HG03064 (cell line): ENCODE results near the gene SLC12A8.
A peak's percentile ranks its signal among the peaks of the same experiment; 100 is the strongest.

Experiments
- ATAC-seq: cut with Tn5 transposase; IDR thresholded peaks from one replicate; pipeline ENCODE4 v1.9.1; 2021; ENCODE audit warnings: low read depth; ENCODE audit not compliant: unreplicated experiment

SLC12A8 gene

GRCh38 chr3:125118600-125118999 is 93.9 kb downstream of the SLC12A8 start:
- no peak for ATAC-seq

GRCh38 chr3:125117631-125118191 is 94.8 kb downstream of the SLC12A8 start:
- ATAC-seq, result no peak

DNA sequence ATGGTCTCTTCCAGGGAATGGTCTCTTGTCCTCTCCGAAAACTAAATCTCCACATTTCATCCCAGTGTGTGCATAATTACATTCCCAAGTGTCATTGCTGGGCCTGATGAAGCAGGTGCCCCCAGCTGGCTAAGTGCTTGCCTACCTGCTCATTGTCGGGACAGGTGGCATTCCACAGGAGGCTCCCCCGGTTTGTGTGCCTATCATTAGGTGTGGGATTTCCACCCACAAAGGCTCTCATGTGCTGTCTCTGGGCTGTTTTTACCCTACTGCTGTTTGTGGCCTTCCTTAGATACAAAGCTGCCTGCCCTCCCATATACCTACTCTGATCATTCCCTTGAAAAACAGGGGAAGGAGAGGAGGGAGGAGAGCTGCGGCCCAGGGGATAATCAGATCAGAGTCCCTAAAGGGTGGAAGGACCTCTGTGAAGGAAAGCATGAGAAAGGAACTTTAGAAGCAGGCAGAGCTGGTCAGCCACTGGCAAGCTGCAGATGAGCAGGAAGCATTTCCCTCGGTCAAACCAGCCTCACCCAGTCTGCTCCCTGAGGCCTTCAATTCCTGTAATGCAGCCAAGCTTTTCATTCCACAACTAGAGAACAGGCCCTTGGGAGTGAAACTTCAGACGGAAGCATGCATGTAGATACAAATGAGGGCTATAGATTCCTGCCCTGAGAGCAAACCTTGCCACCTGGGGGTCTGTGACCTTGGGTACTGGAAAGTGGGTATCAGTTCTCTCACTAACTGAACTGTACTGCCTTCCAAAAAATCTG is 96.1 kb downstream of the SLC12A8 start:
- no peak for ATAC-seq

- no peak for ATAC-seq
These were observed 96.9 kb downstream of the SLC12A8 start for GRCh38 chr3:125115640-125116039.

DNA sequence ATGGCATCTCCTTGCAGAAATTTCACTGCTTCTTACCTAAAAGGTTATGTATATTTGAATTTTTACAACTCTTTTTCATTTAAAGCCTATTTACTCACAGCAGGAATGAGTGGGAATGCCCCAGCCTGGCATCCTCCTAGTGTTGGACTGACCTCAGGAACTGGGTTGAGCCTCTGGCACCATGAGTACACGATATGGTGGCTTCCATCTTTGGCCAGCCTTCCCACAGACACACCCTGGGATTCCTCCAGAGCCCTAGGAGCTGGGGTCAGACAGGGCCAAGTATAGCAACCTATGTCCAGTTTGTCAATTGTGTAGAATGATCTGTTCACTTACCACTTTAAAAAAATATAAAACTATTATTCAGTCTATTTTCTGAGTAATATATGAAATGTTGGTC is 99.6 kb downstream of the SLC12A8 start:
- no peak for ATAC-seq

- ATAC-seq, result no peak
These were observed 101.6 kb downstream of the SLC12A8 start for GRCh38 chr3:125110876-125111480.

DNA sequence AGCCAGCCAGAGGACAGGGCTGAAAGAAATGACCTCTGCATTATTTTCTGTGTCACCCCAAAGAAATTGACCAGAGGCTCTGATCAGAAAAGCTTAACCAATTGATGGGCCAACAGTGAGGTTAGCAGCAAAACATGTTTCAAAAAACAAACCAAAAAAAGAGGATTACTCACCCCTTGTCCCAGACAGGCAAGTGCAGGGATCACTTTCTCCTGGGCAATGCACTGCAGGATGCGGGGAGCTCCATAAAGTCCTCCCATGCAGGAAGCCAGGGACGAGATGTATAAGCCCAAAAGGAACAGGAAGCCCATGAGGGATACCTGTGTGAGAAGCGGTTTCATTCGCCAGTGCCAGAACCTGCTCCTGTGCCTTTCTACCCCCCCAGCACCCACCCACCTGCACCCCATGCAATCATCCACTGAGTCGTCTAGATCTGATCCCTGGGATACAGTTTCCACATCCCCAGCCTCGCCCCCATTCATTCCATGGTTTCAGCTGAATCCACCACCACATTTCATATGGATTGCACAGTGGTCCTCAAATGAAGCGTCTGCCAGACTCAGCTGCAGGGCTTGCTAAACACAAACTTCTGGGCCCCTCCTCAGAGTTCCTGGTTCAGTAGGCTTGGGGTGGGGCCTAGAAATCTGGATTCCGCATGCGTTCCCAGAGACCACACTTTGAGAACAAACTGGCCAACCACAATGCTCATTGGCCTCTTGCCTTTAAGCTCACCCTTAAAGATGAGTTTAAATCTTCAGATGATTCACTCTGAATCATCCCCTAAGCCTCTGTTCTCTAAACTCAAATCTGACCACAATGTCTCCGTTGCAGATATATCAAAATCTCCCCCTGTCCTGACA is 102.3 kb downstream of the SLC12A8 start:
- ATAC-seq, result peak; percentile 31

- ATAC-seq, result no peak
These were observed 103.0 kb downstream of the SLC12A8 start for GRCh38 chr3:125109536-125109925.

DNA sequence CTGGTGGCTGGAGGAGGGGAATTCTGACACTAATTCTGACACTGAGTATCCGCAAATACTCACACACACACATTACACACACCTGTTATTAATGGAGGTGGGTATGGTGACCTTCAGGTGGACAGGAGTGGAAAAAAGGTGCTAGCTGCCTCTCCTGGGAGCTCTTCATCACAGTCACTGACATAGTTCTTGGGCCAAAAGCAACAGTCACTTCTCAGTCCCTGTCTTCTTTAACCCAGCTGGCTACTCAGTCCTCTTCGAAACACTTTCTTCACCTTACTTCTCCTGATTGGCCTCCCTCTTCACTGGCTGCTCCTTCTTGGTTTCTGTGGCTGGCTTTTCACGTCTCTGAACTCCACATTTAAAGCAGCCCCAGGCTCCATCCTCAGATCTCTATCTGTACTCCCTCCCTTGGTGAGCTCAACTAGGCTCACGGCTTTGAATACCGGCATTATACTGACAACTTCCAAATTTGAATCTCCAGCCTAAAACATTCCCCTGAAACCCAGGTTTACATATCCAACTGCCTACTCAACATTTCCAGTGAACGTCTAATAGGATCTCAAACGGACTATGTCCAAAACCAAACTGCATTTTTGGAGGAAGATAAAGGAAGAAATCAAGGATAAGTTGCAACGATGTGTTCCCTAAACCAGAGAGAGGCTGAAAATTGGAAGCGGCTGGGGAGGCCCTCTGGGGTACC is 103.6 kb downstream of the SLC12A8 start:
- ATAC-seq, result no peak

- ATAC-seq, result no peak
These were observed 104.5 kb downstream of the SLC12A8 start for GRCh38 chr3:125107861-125108567.

GRCh38 chr3:125107363-125107762 is 105.2 kb downstream of the SLC12A8 start:
- ATAC-seq, result no peak

DNA sequence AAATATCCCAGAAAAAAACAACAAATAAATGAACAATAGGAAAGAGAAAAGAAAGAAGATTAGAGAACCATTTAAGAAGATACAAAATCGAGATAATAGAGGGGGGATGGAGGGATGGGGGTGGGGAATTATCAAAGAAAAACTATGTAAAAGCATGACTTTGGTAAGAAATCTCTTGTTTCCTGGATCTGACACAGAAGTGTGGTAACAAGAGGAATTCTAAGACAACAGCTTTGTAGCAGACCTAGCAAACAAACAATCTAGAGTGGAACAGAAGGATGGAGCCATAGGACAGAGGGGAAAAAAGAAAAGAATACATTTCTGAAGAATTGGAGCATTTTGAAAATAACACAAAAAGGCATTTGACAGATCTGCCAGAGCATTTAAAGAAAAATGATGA is 107.4 kb downstream of the SLC12A8 start:
- ATAC-seq, result no peak

GRCh38 chr3:125104639-125105038 is 107.9 kb downstream of the SLC12A8 start:
- no peak for ATAC-seq

DNA sequence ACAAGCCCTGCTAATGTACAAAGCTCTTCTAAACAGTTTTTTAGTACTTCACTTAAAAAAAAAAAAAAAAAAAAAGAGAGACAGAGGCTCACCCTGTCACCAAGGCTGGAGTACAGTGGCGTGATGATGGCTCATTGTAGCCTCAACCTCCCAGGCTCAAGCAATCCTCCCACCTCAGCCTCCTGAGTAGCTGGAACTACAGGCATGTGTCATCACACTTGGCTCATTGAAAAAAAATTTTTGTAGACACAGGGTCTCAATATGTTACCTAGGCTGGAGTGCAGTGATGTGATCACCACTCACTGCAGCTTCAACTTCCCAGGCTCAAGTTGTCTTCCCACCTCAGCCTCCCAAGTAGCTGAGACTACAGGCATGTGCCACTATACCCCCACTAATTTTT is 109.1 kb downstream of the SLC12A8 start:
- ATAC-seq, result no peak

GRCh38 chr3:125102470-125102869 is 110.1 kb downstream of the SLC12A8 start:
- ATAC-seq, result no peak

DNA sequence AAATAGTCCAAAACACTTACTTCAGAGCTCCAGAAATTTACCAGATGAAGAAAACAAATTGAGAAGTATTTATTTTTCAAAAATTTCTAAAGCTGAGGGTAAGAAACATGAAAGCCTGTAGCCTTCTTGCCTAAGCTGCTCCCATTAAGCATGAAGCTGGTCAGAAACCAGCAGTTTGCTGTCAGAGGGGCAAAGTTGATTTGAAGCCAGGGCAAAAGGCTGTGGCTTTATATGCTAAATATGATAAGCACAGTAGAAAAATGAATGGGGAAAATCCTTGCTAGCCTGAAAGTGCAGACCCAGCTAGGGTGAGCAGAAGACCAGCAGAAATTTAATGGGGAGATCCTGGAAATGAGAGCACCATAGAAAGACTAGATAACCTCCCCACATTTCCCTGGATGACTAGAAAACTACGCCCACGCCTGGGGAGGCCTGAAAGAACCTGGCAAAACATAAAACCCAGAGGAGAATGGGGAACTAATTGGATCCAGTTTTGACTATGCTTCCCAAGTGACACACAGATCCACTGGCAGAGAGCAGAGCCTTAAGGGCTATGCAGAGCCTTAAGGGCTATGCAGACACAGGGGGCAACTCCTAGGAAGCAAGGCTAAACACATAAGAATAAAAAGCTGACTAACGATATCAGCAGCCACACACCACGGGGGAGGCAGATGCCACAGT is 113.8 kb downstream of the SLC12A8 start:
- ATAC-seq, result no peak

GRCh38 chr3:125090649-125091048 is 121.9 kb downstream of the SLC12A8 start:
- no peak for ATAC-seq

GRCh38 chr3:125087768-125088391 is 124.7 kb downstream of the SLC12A8 start:
- ATAC-seq, result no peak

DNA sequence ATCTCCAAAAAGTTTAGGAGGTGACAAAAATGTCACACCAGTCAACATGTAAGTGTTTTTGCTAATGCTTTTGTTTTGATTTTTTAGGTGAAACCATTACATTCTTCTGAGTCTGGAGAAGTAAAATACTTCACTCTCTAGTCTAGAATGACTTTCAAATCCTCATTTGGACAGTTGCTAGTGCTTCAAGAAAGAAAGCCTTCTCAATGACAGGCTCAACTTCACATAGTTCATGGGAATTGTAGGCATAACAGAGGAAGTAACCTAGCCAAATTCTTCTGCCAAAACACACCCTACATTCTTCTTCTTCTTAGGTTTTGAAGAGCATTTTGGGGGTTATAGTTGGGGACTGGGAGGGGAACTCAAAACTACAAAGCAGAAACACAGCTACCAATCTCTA is 127.4 kb downstream of the SLC12A8 start:
- no peak for ATAC-seq
